Measurements from ENCODE around the gene TMEM126A.
"Not testable (repeated sequence)": the region's sequence is repeated elsewhere in the genome, so short reads cannot be mapped to it uniquely, and the experiment has no call there.

TMEM126A gene

DNA sequence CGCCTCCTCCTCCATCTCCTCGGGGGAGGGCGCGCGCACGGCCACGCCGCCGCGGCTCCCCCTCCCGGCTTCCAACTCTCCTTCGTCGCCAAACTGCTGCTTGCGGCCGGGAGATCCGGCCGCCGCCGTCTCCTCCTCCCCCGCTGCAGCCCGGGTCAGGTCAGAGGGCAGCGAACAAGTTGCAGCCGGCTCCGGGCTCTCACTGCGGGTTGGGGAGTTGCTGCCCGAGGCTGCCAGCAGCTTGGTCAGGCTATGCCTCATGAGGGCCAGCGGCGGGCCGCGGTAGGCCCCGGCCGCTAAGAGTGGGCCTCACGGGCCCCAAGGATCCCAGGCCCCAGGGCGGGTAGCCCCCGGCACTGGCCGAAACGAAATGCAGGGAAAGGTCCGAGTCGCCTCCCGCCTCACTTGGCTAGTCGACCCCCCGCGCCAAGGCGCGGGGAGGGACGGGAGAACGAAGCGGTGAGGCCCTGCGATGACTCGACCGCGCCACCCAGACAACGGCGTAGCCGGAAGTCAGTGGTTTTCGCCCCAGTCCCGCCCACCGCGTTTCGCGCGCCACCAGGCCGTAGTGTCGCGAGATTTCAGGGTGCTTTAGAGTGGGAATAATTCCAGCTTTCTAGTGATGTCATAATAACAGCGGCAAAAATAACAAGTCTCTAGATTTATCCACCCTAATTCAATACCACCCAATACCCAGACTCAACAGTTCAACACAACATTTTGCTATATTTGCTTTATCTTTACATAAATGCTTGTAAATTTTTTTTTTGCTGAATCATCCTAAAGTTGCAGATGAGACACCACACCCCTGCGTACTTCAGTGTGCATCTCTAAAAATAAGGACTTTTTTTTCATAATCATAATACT lies 17.1 kb downstream of the TMEM126A start, which contains the start of gene CREBZF:
Gene CREBZF (minus strand): TSS at position 515 of the 867 bp plus-strand sequence. CDS start 254 bp downstream, at position 261.
- Mint-ChIP-seq H3K27ac (peak within 1 kb of the TSS; percentile 98), H3K4me1 (peaks cover 15 to 35% of the 10 kb centered on the region in 2 donors), H3K27me3 (no peaks in the 10 kb centered on the region), H3K36me3 (peaks cover 22 to 29% of the 10 kb centered on the region in 2 donors), H3K9me3 (no peaks in the 10 kb centered on the region), H3K4me3 (peak within 1 kb of the TSS; percentile 100)
- ATAC-seq (replicated peaks) (peak; percentile 90 to 92), DNase-seq (peak; percentile 94)

GRCh38 chr11:85665733-85666132 lies 18.0 kb downstream of the TMEM126A start:
- Mint-ChIP-seq H3K4me3 (peak overlapping the region in 1 of 2 donors; percentile 25), H3K27me3 (peaks cover 0 to 4% of the 10 kb centered on the region in 2 donors), H3K9me3 (peaks cover 0 to under 1% of the 10 kb centered on the region in 2 donors), H3K4me1 (peaks cover 11 to 29% of the 10 kb centered on the region in 2 donors), H3K27ac (peak overlapping the region; percentile 98), H3K36me3 (peaks cover 17 to 20% of the 10 kb centered on the region in 2 donors)
- no peak for DNase-seq
- no peak for ATAC-seq (replicated peaks)

GRCh38 chr11:85666687-85667086 lies 18.9 kb downstream of the TMEM126A start:
- peaks cover 8 to 12% of the 10 kb centered on the region in 2 donors for H3K27me3 Mint-ChIP-seq
- peaks cover 0 to 3% of the 10 kb centered on the region in 2 donors for H3K9me3 Mint-ChIP-seq
- DNase-seq (no peak), ATAC-seq (replicated peaks) (no peak)
- H3K4me3 Mint-ChIP-seq, result no peak overlapping the region
- no peak overlapping the region for H3K27ac Mint-ChIP-seq
- peaks cover 9 to 21% of the 10 kb centered on the region in 2 donors for H3K4me1 Mint-ChIP-seq
- peaks cover 14 to 19% of the 10 kb centered on the region in 2 donors for H3K36me3 Mint-ChIP-seq

GRCh38 chr11:85668157-85668556 lies 20.4 kb downstream of the TMEM126A start:
- Mint-ChIP-seq H3K36me3 (peaks cover 9 to 15% of the 10 kb centered on the region in 2 donors), H3K4me3 (no peak overlapping the region), H3K9me3 (peaks cover 0 to 3% of the 10 kb centered on the region in 2 donors), H3K4me1 (peaks cover 5 to 16% of the 10 kb centered on the region in 2 donors), H3K27me3 (peaks cover 10 to 12% of the 10 kb centered on the region in 2 donors), H3K27ac (no peak overlapping the region)
- DNase-seq (no peak), ATAC-seq (replicated peaks) (no peak)

GRCh38 chr11:85670949-85671663 lies 23.3 kb downstream of the TMEM126A start:
- H3K4me1 Mint-ChIP-seq; H3K9me3 Mint-ChIP-seq; ATAC-seq (replicated peaks); H3K27ac Mint-ChIP-seq; H3K4me3 Mint-ChIP-seq; DNase-seq; H3K36me3 Mint-ChIP-seq: not testable (repeated sequence)
- peaks cover 17 to 21% of the 10 kb centered on the region in 2 donors for H3K27me3 Mint-ChIP-seq

- Mint-ChIP-seq H3K27ac (no peak overlapping the region), H3K4me1 (no peaks in the 10 kb centered on the region), H3K36me3 (peaks cover 0 to 4% of the 10 kb centered on the region in 2 donors), H3K27me3 (peaks cover 17 to 21% of the 10 kb centered on the region in 2 donors), H3K4me3 (no peak overlapping the region), H3K9me3 (peaks cover 3 to 7% of the 10 kb centered on the region in 2 donors)
- ATAC-seq (replicated peaks) (peak in 1 of 2 donors; percentile 34), DNase-seq (no peak)
Observed at GRCh38 chr11:85672105-85672902, 24.5 kb downstream of the TMEM126A start.

- Mint-ChIP-seq H3K4me1 (no peaks in the 10 kb centered on the region), H3K27me3 (peaks cover 17 to 21% of the 10 kb centered on the region in 2 donors), H3K27ac (no peak overlapping the region), H3K9me3 (peaks cover 3 to 7% of the 10 kb centered on the region in 2 donors), H3K36me3 (peaks cover 0 to 4% of the 10 kb centered on the region in 2 donors), H3K4me3 (no peak overlapping the region)
- ATAC-seq (replicated peaks) (no peak), DNase-seq (no peak)
Observed at GRCh38 chr11:85673393-85673792, 25.6 kb downstream of the TMEM126A start.

DNA sequence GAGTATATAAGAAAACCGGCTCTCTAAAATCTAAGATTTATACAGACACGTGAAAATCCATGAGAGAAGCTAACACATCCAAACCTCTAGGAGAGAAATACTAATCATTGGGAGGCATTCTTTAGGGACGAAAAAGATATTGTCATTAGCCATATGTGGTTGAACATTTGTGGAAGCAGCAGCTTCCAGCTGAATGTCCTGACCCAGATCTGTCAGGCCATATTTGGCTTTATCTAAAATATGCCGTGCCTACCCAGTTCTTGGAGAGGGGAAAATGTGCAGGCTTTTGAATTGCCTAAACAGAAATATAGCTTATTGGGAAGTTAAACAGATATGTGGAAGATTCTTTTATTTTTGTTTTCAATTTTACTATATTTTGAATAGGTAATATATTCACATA lies 31.8 kb downstream of the TMEM126A start:
- DNase-seq (no peak), ATAC-seq (replicated peaks) (no peak)
- H3K4me3 Mint-ChIP-seq, result no peak overlapping the region
- no peak overlapping the region for H3K27ac Mint-ChIP-seq
- H3K36me3 Mint-ChIP-seq, result peaks cover 0 to 8% of the 10 kb centered on the region in 2 donors
- H3K9me3 Mint-ChIP-seq, result peaks cover 2 to 4% of the 10 kb centered on the region in 2 donors
- peaks cover 0 to 6% of the 10 kb centered on the region in 2 donors for H3K27me3 Mint-ChIP-seq
- peaks cover 6% of the 10 kb centered on the region in 2 donors for H3K4me1 Mint-ChIP-seq

DNA sequence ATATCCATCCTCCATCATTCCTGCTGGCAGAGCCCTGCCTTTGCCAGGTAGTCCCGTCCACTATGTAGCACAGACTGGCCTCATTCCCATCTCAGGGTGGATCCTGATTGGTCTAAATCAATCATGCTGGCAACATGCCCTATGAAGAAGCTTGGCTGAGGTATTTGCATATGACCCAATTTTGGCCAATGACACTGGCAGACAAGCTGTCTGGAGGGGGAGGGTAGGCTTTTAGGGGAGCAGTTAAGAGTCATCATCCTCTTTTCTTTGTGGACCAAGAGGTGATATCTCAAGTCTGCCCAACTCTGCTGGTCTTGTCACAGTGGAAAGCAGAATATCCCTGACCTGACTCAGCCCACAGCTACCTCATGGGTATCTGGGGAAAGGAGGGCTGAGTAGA lies 33.1 kb downstream of the TMEM126A start:
- no peak for ATAC-seq (replicated peaks)
- H3K27me3 Mint-ChIP-seq, result no peaks in the 10 kb centered on the region
- H3K4me3 Mint-ChIP-seq, result no peak overlapping the region
- DNase-seq, result no peak
- peaks cover 0 to 5% of the 10 kb centered on the region in 2 donors for H3K36me3 Mint-ChIP-seq
- no peak overlapping the region for H3K27ac Mint-ChIP-seq
- no peaks in the 10 kb centered on the region for H3K9me3 Mint-ChIP-seq
- H3K4me1 Mint-ChIP-seq, result peaks cover 6% of the 10 kb centered on the region in 2 donors

GRCh38 chr11:85682330-85683305 lies 34.9 kb downstream of the TMEM126A start:
- peak overlapping the region; percentile 77 to 94 for H3K4me3 Mint-ChIP-seq
- DNase-seq (peak; percentile 58), ATAC-seq (replicated peaks) (peak; percentile 86 to 92)
- H3K27ac Mint-ChIP-seq, result peak overlapping the region; percentile 98
- H3K36me3 Mint-ChIP-seq, result peaks cover 0 to 5% of the 10 kb centered on the region in 2 donors
- peaks cover 6% of the 10 kb centered on the region in 2 donors for H3K4me1 Mint-ChIP-seq
- no peaks in the 10 kb centered on the region for H3K27me3 Mint-ChIP-seq
- H3K9me3 Mint-ChIP-seq, result no peaks in the 10 kb centered on the region

DNA sequence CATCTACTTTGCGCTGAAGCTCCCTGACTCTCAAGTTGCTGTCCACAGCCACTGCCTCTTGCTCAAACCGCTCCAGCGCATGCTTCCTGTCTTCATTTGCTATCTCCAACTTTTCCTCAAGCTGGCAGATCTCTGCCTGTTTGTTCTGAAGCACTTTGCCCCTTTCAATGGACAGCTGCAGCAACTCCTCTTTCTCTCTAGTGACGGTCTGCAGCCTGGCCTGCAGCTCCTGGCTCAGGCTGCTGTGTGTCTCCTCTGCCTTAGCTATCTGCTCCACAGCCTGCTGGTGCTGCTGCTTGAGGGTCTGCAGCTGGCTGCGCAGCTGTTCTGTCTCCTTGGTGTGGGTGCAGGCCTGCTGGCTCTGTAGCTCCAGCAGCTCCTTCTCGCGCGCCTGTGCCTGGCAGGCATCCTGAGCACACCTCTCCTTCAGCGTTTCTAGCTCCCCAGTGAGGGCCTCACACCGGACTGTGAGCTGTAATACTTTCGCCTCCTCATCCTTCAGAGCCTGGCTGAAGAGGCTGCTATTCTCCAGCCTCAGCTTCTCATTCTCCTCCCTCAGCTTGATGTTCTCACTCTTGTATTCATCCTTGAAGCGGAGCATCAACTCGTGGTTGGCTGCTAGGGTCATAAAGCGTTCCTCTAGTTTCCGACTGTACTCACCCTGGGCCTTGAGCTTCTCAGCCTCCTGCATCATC lies 37.5 kb downstream of the TMEM126A start:
- ATAC-seq (replicated peaks), result no peak
- Mint-ChIP-seq H3K4me1 (peaks cover 6% of the 10 kb centered on the region in 2 donors), H3K27me3 (peaks cover 0 to 4% of the 10 kb centered on the region in 2 donors), H3K4me3 (no peak overlapping the region), H3K27ac (no peak overlapping the region), H3K36me3 (peaks cover 0 to 5% of the 10 kb centered on the region in 2 donors), H3K9me3 (no peaks in the 10 kb centered on the region)
- DNase-seq, result no peak

DNA sequence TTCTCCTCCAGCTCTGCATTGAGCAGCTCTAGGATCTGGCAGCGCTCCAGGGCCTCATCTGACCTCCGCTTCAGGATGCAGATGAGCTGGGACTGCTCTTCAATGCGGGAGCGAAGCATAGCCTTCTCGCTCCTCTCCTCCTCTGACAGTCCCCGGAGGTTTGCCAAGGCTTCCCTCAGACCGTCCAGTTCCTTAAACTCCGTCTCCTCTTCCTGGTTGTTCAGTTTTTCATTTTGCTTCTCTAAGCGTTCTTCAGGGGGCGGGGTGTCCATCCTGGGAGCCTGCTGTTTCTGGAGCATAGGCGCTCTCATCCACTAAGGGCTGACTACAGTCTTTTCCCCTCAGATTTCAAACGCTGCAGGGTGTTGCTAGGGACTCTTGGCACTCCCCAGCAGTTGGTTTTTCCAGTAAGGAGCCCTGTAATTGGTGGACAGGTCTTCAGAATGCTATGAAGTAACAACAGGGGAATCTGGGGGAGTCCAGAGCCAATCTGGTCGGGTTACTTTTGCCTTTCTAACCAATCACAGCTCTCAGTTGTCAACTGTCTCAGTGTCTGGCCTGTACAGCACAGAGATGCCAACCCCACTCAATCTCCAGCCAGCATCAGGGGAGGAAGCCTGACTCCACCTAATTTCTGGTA lies 38.2 kb downstream of the TMEM126A start, which contains the start of gene CCDC89:
Gene CCDC89 (minus strand): TSS at position 376 of the 640 bp plus-strand sequence. CDS start 65 bp downstream, at position 311.
- no peak within 1 kb of the TSS for H3K27ac Mint-ChIP-seq
- no peak for ATAC-seq (replicated peaks)
- peaks cover 0 to 4% of the 10 kb centered on the region in 2 donors for H3K27me3 Mint-ChIP-seq
- H3K36me3 Mint-ChIP-seq, result peaks cover 0 to 5% of the 10 kb centered on the region in 2 donors
- H3K9me3 Mint-ChIP-seq, result no peaks in the 10 kb centered on the region
- DNase-seq, result no peak
- H3K4me1 Mint-ChIP-seq, result peaks cover 6% of the 10 kb centered on the region in 2 donors
- H3K4me3 Mint-ChIP-seq, result no peak within 1 kb of the TSS
